Neural progenitor cell (in vitro differentiated cells): Measurements from ENCODE around the gene BCLAF1. TPM values are rescaled to one million over a fixed set of nuclear protein-coding genes. Genes with fewer than 3 reads are reported as not detected.

Experiments used
- DNase-seq: peaks from one replicate; pipeline ENCODE4 v3.0.0-alpha.2; 2016; ENCODE audit warnings: low spot score
- H2AFZ ChIP-seq: fragments of 200-600 bp; sonication (generic); replicated peaks from 2 replicates; pipeline ENCODE4 v1.6.1; 2016; ENCODE audit warnings: antibody characterized with exemption
- H3F3A ChIP-seq: fragments of 200-600 bp; sonication (generic); 2 replicates; pipeline ENCODE4 v1.6.1; 2016; ENCODE audit warnings: antibody characterized with exemption, low read depth
- H3K27ac ChIP-seq: fragments of 200-600 bp; sonication (generic); 2 replicates; pipeline ENCODE4 v1.5.1; 2016; ENCODE audit warnings: mild to moderate bottlenecking
- H3K27me3 ChIP-seq: fragments of 200-600 bp; sonication (generic); 2 replicates; pipeline ENCODE4 v1.6.1; 2016; ENCODE audit warnings: mild to moderate bottlenecking, moderate library complexity
- H3K36me3 ChIP-seq: fragments of 200-600 bp; sonication (generic); 2 replicates; pipeline ENCODE4 v1.5.1; 2016
- H3K4me1 ChIP-seq: fragments of 200-600 bp; sonication (generic); 2 replicates; pipeline ENCODE4 v1.6.1; 2016; ENCODE audit warnings: mixed run types
- H3K4me2 ChIP-seq: fragments of 200-600 bp; sonication (generic); 2 replicates; pipeline ENCODE4 v1.6.1; 2016
- H3K4me3 ChIP-seq: fragments of 200-600 bp; sonication (generic); 2 replicates; pipeline ENCODE4 v1.5.1; 2016
- H3K79me2 ChIP-seq: fragments of 200-600 bp; sonication (generic); 2 replicates; pipeline ENCODE4 v1.6.1; 2016; ENCODE audit warnings: low read depth
- H3K9ac ChIP-seq: fragments of 200-600 bp; sonication (generic); 2 replicates; pipeline ENCODE4 v1.6.1; 2016
- H3K9me3 ChIP-seq: fragments of 200-600 bp; sonication (generic); 2 replicates; pipeline ENCODE4 v1.5.1; 2016; ENCODE audit warnings: low read depth
- H4K20me1 ChIP-seq: fragments of 200-600 bp; sonication (generic); 2 replicates; pipeline ENCODE4 v1.6.1; 2016; ENCODE audit warnings: low read depth
- H3K27ac Mint-ChIP-seq: 3 replicates; pipeline ENCODE4 v1.8.0; 2021; ENCODE audit warnings: mixed read lengths
- H3K27me3 Mint-ChIP-seq: 2 replicates; pipeline ENCODE4 v1.8.0; 2022; ENCODE audit warnings: low read depth, mild to moderate bottlenecking, inconsistent platforms, moderate library complexity, mixed read lengths; ENCODE audit not compliant: insufficient read depth
- H3K36me3 Mint-ChIP-seq: 3 replicates; pipeline ENCODE4 v1.8.0; 2021; ENCODE audit warnings: mixed read lengths
- H3K4me1 Mint-ChIP-seq: 3 replicates; pipeline ENCODE4 v1.8.0; 2021; ENCODE audit warnings: mixed read lengths
- H3K4me3 Mint-ChIP-seq: 3 replicates; pipeline ENCODE4 v1.8.0; 2021; ENCODE audit warnings: mild to moderate bottlenecking, moderate library complexity, mixed read lengths
- H3K9me3 Mint-ChIP-seq: 3 replicates; pipeline ENCODE4 v1.8.0; 2020; ENCODE audit warnings: mixed read lengths
- CTCF ChIP-seq: fragments of 200-600 bp; sonication (generic); IDR thresholded peaks from 2 replicates; pipeline ENCODE4 v1.5.1; 2017; ENCODE audit warnings: antibody characterized with exemption, mild to moderate bottlenecking
- EZH2 ChIP-seq: fragments of 200-600 bp; sonication (generic); IDR thresholded peaks from 2 replicates; pipeline ENCODE4 v1.6.1; 2017; ENCODE audit warnings: antibody characterized with exemption, mild to moderate bottlenecking, moderate library complexity
- EZH2phosphoT487 ChIP-seq: fragments of 200-600 bp; sonication (generic); IDR thresholded peaks from 2 replicates; pipeline ENCODE4 v1.6.1; 2017; ENCODE audit warnings: antibody characterized with exemption
- total RNA-seq: library from RNA; depleted of rRNA; stranded (reverse); fragments of >200 nt; gene quantifications from 2 replicates; pipeline ENCODE4 v1.2.3, GENCODE V29; 2015; ENCODE audit warnings: low replicate concordance

BCLAF1 gene
- total RNA-seq, 1 donor from 2014 or later: 190 TPM

GRCh38 chr6:136307351-136307750, 17.7 kb upstream of the BCLAF1 start:
- H3K9me3 Mint-ChIP-seq: no peaks in the 10 kb centered on the region
- Histone ChIP-seq H3K4me1 (peaks cover 6% of the 10 kb centered on the region), H3K36me3 (no peaks in the 10 kb centered on the region), H3K4me2 (no peak overlapping the region), H4K20me1 (no peaks in the 10 kb centered on the region), H3K9me3 (no peaks in the 10 kb centered on the region), H3K4me3 (no peak overlapping the region), H2AFZ (no peak overlapping the region), H3K27ac (no peak overlapping the region), H3K27me3 (no peaks in the 10 kb centered on the region), H3K79me2 (no peaks in the 10 kb centered on the region), H3F3A (no peaks in the 10 kb centered on the region), H3K9ac (no peak overlapping the region)
- no peak for DNase-seq
- no peak overlapping the region for H3K4me3 Mint-ChIP-seq
- no peaks in the 10 kb centered on the region for H3K36me3 Mint-ChIP-seq
- H3K27me3 Mint-ChIP-seq: peaks cover 4% of the 10 kb centered on the region
- H3K27ac Mint-ChIP-seq: no peak overlapping the region
- peaks cover 10% of the 10 kb centered on the region for H3K4me1 Mint-ChIP-seq
- TF ChIP-seq EZH2phosphoT487 (no peak), EZH2 (no peak), CTCF (no peak)

GRCh38 chr6:136306466-136306865, 16.8 kb upstream of the BCLAF1 start:
- peaks cover 10% of the 10 kb centered on the region for H3K4me1 Mint-ChIP-seq
- Histone ChIP-seq H4K20me1 (no peaks in the 10 kb centered on the region), H3K27me3 (no peaks in the 10 kb centered on the region), H2AFZ (no peak overlapping the region), H3K4me3 (no peak overlapping the region), H3K4me1 (peaks cover 6% of the 10 kb centered on the region), H3K27ac (no peak overlapping the region), H3K9me3 (no peaks in the 10 kb centered on the region), H3F3A (no peaks in the 10 kb centered on the region), H3K36me3 (no peaks in the 10 kb centered on the region), H3K79me2 (no peaks in the 10 kb centered on the region), H3K4me2 (no peak overlapping the region), H3K9ac (no peak overlapping the region)
- TF ChIP-seq EZH2 (no peak), EZH2phosphoT487 (no peak), CTCF (no peak)
- no peak overlapping the region for H3K4me3 Mint-ChIP-seq
- H3K27me3 Mint-ChIP-seq: peaks cover 4% of the 10 kb centered on the region
- no peaks in the 10 kb centered on the region for H3K36me3 Mint-ChIP-seq
- no peak overlapping the region for H3K27ac Mint-ChIP-seq
- H3K9me3 Mint-ChIP-seq: no peaks in the 10 kb centered on the region
- DNase-seq: no peak

- no peak overlapping the region for H3K4me3 Mint-ChIP-seq
- TF ChIP-seq EZH2phosphoT487 (no peak), EZH2 (no peak), CTCF (no peak)
- no peaks in the 10 kb centered on the region for H3K36me3 ChIP-seq
- peaks cover 6% of the 10 kb centered on the region for H3K4me1 ChIP-seq
- H3K27me3 Mint-ChIP-seq: peaks cover 2% of the 10 kb centered on the region
- H3K9me3 ChIP-seq: no peaks in the 10 kb centered on the region
- no peak overlapping the region for H2AFZ ChIP-seq
- no peaks in the 10 kb centered on the region for H3K36me3 Mint-ChIP-seq
- no peaks in the 10 kb centered on the region for H3K79me2 ChIP-seq
- H3K4me1 Mint-ChIP-seq: peaks cover 10% of the 10 kb centered on the region
- no peaks in the 10 kb centered on the region for H3F3A ChIP-seq
- no peak overlapping the region for H3K27ac ChIP-seq
- H3K4me2 ChIP-seq: no peak overlapping the region
- H4K20me1 ChIP-seq: no peaks in the 10 kb centered on the region
- H3K27me3 ChIP-seq: no peaks in the 10 kb centered on the region
- no peak overlapping the region for H3K9ac ChIP-seq
- no peak for DNase-seq
- H3K9me3 Mint-ChIP-seq: peaks cover 4% of the 10 kb centered on the region
- no peak overlapping the region for H3K27ac Mint-ChIP-seq
- no peak overlapping the region for H3K4me3 ChIP-seq
These were observed 14.8 kb upstream of the BCLAF1 start for GRCh38 chr6:136304410-136304809.

GRCh38 chr6:136303516-136303915, 13.9 kb upstream of the BCLAF1 start:
- no peaks in the 10 kb centered on the region for H3K27me3 ChIP-seq
- H3K9me3 Mint-ChIP-seq: peaks cover 4% of the 10 kb centered on the region

More at GRCh38 chr6:136303516-136303915, 13.9 kb upstream of the BCLAF1 start:
- Mint-ChIP-seq H3K4me3 (no peak overlapping the region), H3K27ac (no peak overlapping the region), H3K4me1 (peaks cover 10% of the 10 kb centered on the region), H3K27me3 (peaks cover 2% of the 10 kb centered on the region), H3K36me3 (no peaks in the 10 kb centered on the region)
- Histone ChIP-seq H3K9me3 (no peaks in the 10 kb centered on the region), H3K9ac (no peak overlapping the region), H4K20me1 (no peaks in the 10 kb centered on the region), H2AFZ (no peak overlapping the region), H3K4me1 (peaks cover 6% of the 10 kb centered on the region), H3F3A (no peaks in the 10 kb centered on the region), H3K36me3 (no peaks in the 10 kb centered on the region), H3K27ac (no peak overlapping the region), H3K79me2 (no peaks in the 10 kb centered on the region), H3K4me3 (no peak overlapping the region), H3K4me2 (no peak overlapping the region)
- TF ChIP-seq EZH2phosphoT487 (no peak), CTCF (no peak), EZH2 (no peak)
- DNase-seq: no peak
